GM12801 (cell line): ENCODE data around the gene MXD4.

Experiments
- CTCF ChIP-seq: IDR thresholded peaks from one replicate; pipeline ENCODE4 v1.5.1; 2011; ENCODE audit warnings: control low read depth; ENCODE audit not compliant: insufficient read length; ENCODE audit errors: extremely low read depth

Gene MXD4

GRCh38 chr4:2262944-2263250, 988 bp upstream of the MXD4 start:
- TF ChIP-seq CTCF: no peak

GRCh38 chr4:2262145-2262943, 435 bp upstream of the MXD4 start:
- no peak for TF ChIP-seq CTCF

GRCh38 chr4:2261110-2261852, 628 bp downstream of the MXD4 start:
- TF ChIP-seq CTCF: no peak

- no peak for TF ChIP-seq CTCF
Measured at GRCh38 chr4:2260344-2261109, 1.4 kb downstream of the MXD4 start.

- no peak for TF ChIP-seq CTCF
Measured at GRCh38 chr4:2259541-2260343, 2.2 kb downstream of the MXD4 start.

- no peak for TF ChIP-seq CTCF
Measured at GRCh38 chr4:2259036-2259540, 2.8 kb downstream of the MXD4 start.
